Measurements from ENCODE around the gene SNAPC2.

The SNAPC2 gene

GRCh38 chr19:7898967-7899366 is 21.2 kb upstream of the SNAPC2 start:
- H2AK5ac ChIP-seq (ENCODE audit: low read length, severe bottlenecking), result no peak overlapping the region
- H2BK120ac ChIP-seq (ENCODE audit: low read depth, low read length), result no peak overlapping the region
- H2BK15ac ChIP-seq (ENCODE audit: low read depth, poor library complexity, severe bottlenecking), result no peak overlapping the region
- peaks cover 19 to 43% of the 10 kb centered on the region in 2 experiments for H3K36me3 ChIP-seq (ENCODE audit: control insufficient read depth in 1 of 2, insufficient read depth in 2 of 2, low read depth in 1 of 2, low read length in 2 of 2)
- H2BK5ac ChIP-seq (ENCODE audit: low read depth, low read length, poor library complexity, severe bottlenecking), result no peak overlapping the region
- H3K18ac ChIP-seq (ENCODE audit: low read depth in 1 of 2, low read length in 2 of 2), result no peak overlapping the region
- H2BK12ac ChIP-seq (ENCODE audit: low read length in 2 of 2), result no peak overlapping the region
- no peak overlapping the region for H3K9ac ChIP-seq (ENCODE audit: low read length)
- no peaks in the 10 kb centered on the region for H3K27me3 ChIP-seq (ENCODE audit: control insufficient read depth in 1 of 2, insufficient read depth in 1 of 2, low read length in 2 of 2)
- H3K23ac ChIP-seq (ENCODE audit: low read length in 2 of 2), result no peak overlapping the region
- peaks cover 34% of the 10 kb centered on the region for H3K79me1 ChIP-seq (replicated peaks; ENCODE audit: low read length, poor library complexity, severe bottlenecking)
- no peak for DNase-seq
- H3K14ac ChIP-seq (ENCODE audit: low read length in 2 of 2), result no peak overlapping the region
- H3K27ac ChIP-seq (ENCODE audit: low read length, poor library complexity, severe bottlenecking), result no peak overlapping the region
- H3K4me2 ChIP-seq (ENCODE audit: low read length, poor library complexity, severe bottlenecking), result no peak overlapping the region
- H3K4me3 ChIP-seq (ENCODE audit: insufficient read depth in 1 of 2, low read depth in 1 of 2, low read length in 2 of 2), result no peak overlapping the region
- no peak overlapping the region for H4K8ac ChIP-seq (ENCODE audit: low read length)
- H3K4ac ChIP-seq (ENCODE audit: low read depth in 1 of 2, low read length in 2 of 2), result no peak overlapping the region
- H3K9me3 ChIP-seq (ENCODE audit: control insufficient read depth, low read length), result no peaks in the 10 kb centered on the region
- 96% methylated on average over 16 of the region's 16 CpGs for WGBS
- H2AFZ ChIP-seq (ENCODE audit: low read depth, low read length), result no peak overlapping the region
- H3K4me1 ChIP-seq (ENCODE audit: control insufficient read depth, insufficient read depth, low read depth, low read length), result peaks cover 13% of the 10 kb centered on the region
- no peak overlapping the region for H4K91ac ChIP-seq (ENCODE audit: low read length)

GRCh38 chr19:7899751-7900378 is 20.3 kb upstream of the SNAPC2 start:
- Histone ChIP-seq H3K9ac (ENCODE audit: low read length) (no peak overlapping the region), H2BK15ac (ENCODE audit: low read depth, poor library complexity, severe bottlenecking) (no peak overlapping the region), H3K36me3 (ENCODE audit: control insufficient read depth in 1 of 2, insufficient read depth in 2 of 2, low read depth in 1 of 2, low read length in 2 of 2) (peaks cover 19 to 42% of the 10 kb centered on the region in 2 experiments), H3K79me1 (replicated peaks; ENCODE audit: low read length, poor library complexity, severe bottlenecking) (peaks cover 29% of the 10 kb centered on the region), H3K14ac (ENCODE audit: low read length in 2 of 2) (no peak overlapping the region), H3K4me1 (ENCODE audit: control insufficient read depth, insufficient read depth, low read depth, low read length) (peaks cover 16% of the 10 kb centered on the region), H2BK120ac (ENCODE audit: low read depth, low read length) (no peak overlapping the region), H2BK12ac (ENCODE audit: low read length in 2 of 2) (no peak overlapping the region), H3K18ac (ENCODE audit: low read depth in 1 of 2, low read length in 2 of 2) (no peak overlapping the region), H4K91ac (ENCODE audit: low read length) (no peak overlapping the region), H2AFZ (ENCODE audit: low read depth, low read length) (no peak overlapping the region), H2BK5ac (ENCODE audit: low read depth, low read length, poor library complexity, severe bottlenecking) (no peak overlapping the region), H3K4me3 (ENCODE audit: insufficient read depth in 1 of 2, low read depth in 1 of 2, low read length in 2 of 2) (no peak overlapping the region), H3K4ac (ENCODE audit: low read depth in 1 of 2, low read length in 2 of 2) (no peak overlapping the region), H3K23ac (ENCODE audit: low read length in 2 of 2) (no peak overlapping the region), H3K27ac (ENCODE audit: low read length, poor library complexity, severe bottlenecking) (no peak overlapping the region), H3K9me3 (ENCODE audit: control insufficient read depth, low read length) (no peaks in the 10 kb centered on the region), H2AK5ac (ENCODE audit: low read length, severe bottlenecking) (no peak overlapping the region), H3K4me2 (ENCODE audit: low read length, poor library complexity, severe bottlenecking) (no peak overlapping the region), H3K27me3 (ENCODE audit: control insufficient read depth in 1 of 2, insufficient read depth in 1 of 2, low read length in 2 of 2) (no peaks in the 10 kb centered on the region), H4K8ac (ENCODE audit: low read length) (no peak overlapping the region)
- 95% methylated on average over 34 of the region's 34 CpGs for WGBS
- DNase-seq, result no peak

GRCh38 chr19:7900401-7900870 is 19.7 kb upstream of the SNAPC2 start:
- peaks cover 27% of the 10 kb centered on the region for H3K79me1 ChIP-seq (replicated peaks; ENCODE audit: low read length, poor library complexity, severe bottlenecking)
- no peak overlapping the region for H3K27ac ChIP-seq (ENCODE audit: low read length, poor library complexity, severe bottlenecking)
- no peak overlapping the region for H2BK5ac ChIP-seq (ENCODE audit: low read depth, low read length, poor library complexity, severe bottlenecking)
- H3K14ac ChIP-seq (ENCODE audit: low read length in 2 of 2), result no peak overlapping the region
- no peak overlapping the region for H3K4me2 ChIP-seq (ENCODE audit: low read length, poor library complexity, severe bottlenecking)
- no peak overlapping the region for H2BK15ac ChIP-seq (ENCODE audit: low read depth, poor library complexity, severe bottlenecking)
- peaks cover 21% of the 10 kb centered on the region for H3K4me1 ChIP-seq (ENCODE audit: control insufficient read depth, insufficient read depth, low read depth, low read length)
- DNase-seq, result no peak
- no peak overlapping the region for H2AFZ ChIP-seq (ENCODE audit: low read depth, low read length)
- H3K4me3 ChIP-seq (ENCODE audit: insufficient read depth in 1 of 2, low read depth in 1 of 2, low read length in 2 of 2), result no peak overlapping the region
- H3K23ac ChIP-seq (ENCODE audit: low read length in 2 of 2), result no peak overlapping the region
- H2BK12ac ChIP-seq (ENCODE audit: low read length in 2 of 2), result no peak overlapping the region
- H3K4ac ChIP-seq (ENCODE audit: low read depth in 1 of 2, low read length in 2 of 2), result no peak overlapping the region
- no peak overlapping the region for H3K9ac ChIP-seq (ENCODE audit: low read length)
- H3K9me3 ChIP-seq (ENCODE audit: control insufficient read depth, low read length), result no peaks in the 10 kb centered on the region
- H4K91ac ChIP-seq (ENCODE audit: low read length), result no peak overlapping the region
- no peak overlapping the region for H4K8ac ChIP-seq (ENCODE audit: low read length)
- H3K36me3 ChIP-seq (ENCODE audit: control insufficient read depth in 1 of 2, insufficient read depth in 2 of 2, low read depth in 1 of 2, low read length in 2 of 2), result peaks cover 19 to 40% of the 10 kb centered on the region in 2 experiments
- no peak overlapping the region for H3K18ac ChIP-seq (ENCODE audit: low read depth in 1 of 2, low read length in 2 of 2)
- H2BK120ac ChIP-seq (ENCODE audit: low read depth, low read length), result no peak overlapping the region
- H2AK5ac ChIP-seq (ENCODE audit: low read length, severe bottlenecking), result no peak overlapping the region
- no peaks in the 10 kb centered on the region for H3K27me3 ChIP-seq (ENCODE audit: control insufficient read depth in 1 of 2, insufficient read depth in 1 of 2, low read length in 2 of 2)
- 91% methylated on average over 21 of the region's 21 CpGs for WGBS

DNA sequence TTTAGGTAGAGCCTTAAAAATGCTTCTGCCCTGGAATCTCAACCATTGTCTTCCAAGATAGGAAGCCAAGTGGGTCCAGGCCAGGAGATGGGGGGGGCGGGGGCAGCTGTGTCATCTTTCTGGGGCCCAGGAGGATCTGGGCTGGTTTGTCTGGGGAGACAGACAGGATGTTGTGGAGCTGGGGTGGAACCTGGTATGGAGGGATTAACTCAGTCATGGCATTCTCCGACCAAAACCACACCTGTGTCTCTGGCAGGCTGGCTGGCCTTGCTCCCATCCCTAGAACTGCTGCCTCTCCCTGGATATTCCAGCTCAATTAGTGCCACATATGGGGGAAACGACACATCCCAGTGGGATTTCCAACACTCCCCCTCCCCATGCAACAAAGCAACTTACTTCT is 19.2 kb upstream of the SNAPC2 start:
- no peak overlapping the region for H3K14ac ChIP-seq (ENCODE audit: low read length in 2 of 2)
- no peak overlapping the region for H2BK12ac ChIP-seq (ENCODE audit: low read length in 2 of 2)
- H2AK5ac ChIP-seq (ENCODE audit: low read length, severe bottlenecking), result no peak overlapping the region
- H3K4me1 ChIP-seq (ENCODE audit: control insufficient read depth, insufficient read depth, low read depth, low read length), result peaks cover 23% of the 10 kb centered on the region
- no peak overlapping the region for H3K27ac ChIP-seq (ENCODE audit: low read length, poor library complexity, severe bottlenecking)
- no peak overlapping the region for H2BK5ac ChIP-seq (ENCODE audit: low read depth, low read length, poor library complexity, severe bottlenecking)
- no peak overlapping the region for H3K23ac ChIP-seq (ENCODE audit: low read length in 2 of 2)
- H2BK15ac ChIP-seq (ENCODE audit: low read depth, poor library complexity, severe bottlenecking), result no peak overlapping the region
- no peak overlapping the region for H2BK120ac ChIP-seq (ENCODE audit: low read depth, low read length)
- H3K4ac ChIP-seq (ENCODE audit: low read depth in 1 of 2, low read length in 2 of 2), result no peak overlapping the region
- no peaks in the 10 kb centered on the region for H3K27me3 ChIP-seq (ENCODE audit: control insufficient read depth in 1 of 2, insufficient read depth in 1 of 2, low read length in 2 of 2)
- H2AFZ ChIP-seq (ENCODE audit: low read depth, low read length), result no peak overlapping the region
- no peak overlapping the region for H4K91ac ChIP-seq (ENCODE audit: low read length)
- no peak overlapping the region for H3K9ac ChIP-seq (ENCODE audit: low read length)
- H3K36me3 ChIP-seq (ENCODE audit: control insufficient read depth in 1 of 2, insufficient read depth in 2 of 2, low read depth in 1 of 2, low read length in 2 of 2), result peaks cover 19 to 43% of the 10 kb centered on the region in 2 experiments
- no peak overlapping the region for H3K4me3 ChIP-seq (ENCODE audit: insufficient read depth in 1 of 2, low read depth in 1 of 2, low read length in 2 of 2)
- no peaks in the 10 kb centered on the region for H3K9me3 ChIP-seq (ENCODE audit: control insufficient read depth, low read length)
- no peak for DNase-seq
- 82% methylated on average over 2 of the region's 3 CpGs for WGBS
- peaks cover 28% of the 10 kb centered on the region for H3K79me1 ChIP-seq (replicated peaks; ENCODE audit: low read length, poor library complexity, severe bottlenecking)
- no peak overlapping the region for H4K8ac ChIP-seq (ENCODE audit: low read length)
- no peak overlapping the region for H3K18ac ChIP-seq (ENCODE audit: low read depth in 1 of 2, low read length in 2 of 2)
- H3K4me2 ChIP-seq (ENCODE audit: low read length, poor library complexity, severe bottlenecking), result no peak overlapping the region
